AG04449 (cell line): ENCODE data around the gene H3-3A.

ENCODE experiments used
- CTCF ChIA-PET: fragments of 350-600 bp; formaldehyde crosslinking; extraction: SDS; loops from one replicate; lab custom pipeline; 2021; ENCODE audit warnings: antibody characterized with exemption; lab: Yijun Ruan, JAX
- POLR2A ChIA-PET: fragments of 400-600, 350-600 bp; formaldehyde crosslinking; extraction: SDS; loops from one replicate; lab custom pipeline; 2020; ENCODE audit warnings: antibody characterized with exemption, inconsistent platforms; lab: Yijun Ruan, JAX
- DNase-seq: peaks from one replicate; pipeline ENCODE4 v3.0.0-alpha.2; 2010; ENCODE audit warnings: low read depth, low spot score
- H3K4me3 ChIP-seq: 2 replicates; pipeline ENCODE4 v1.5.1; 2011; ENCODE audit warnings: low read depth, mild to moderate bottlenecking, control low read depth, low read length
- TF ChIP-seq, protein P1 (sequence below): IDR thresholded peaks from one replicate; pipeline ENCODE4 v1.5.1; 2011; ENCODE audit warnings: mild to moderate bottlenecking, moderate library complexity, low read length, control low read depth, inconsistent platforms; ENCODE audit not compliant: insufficient read depth; ENCODE audit errors: missing control alignments

Gene H3-3A

DNA sequence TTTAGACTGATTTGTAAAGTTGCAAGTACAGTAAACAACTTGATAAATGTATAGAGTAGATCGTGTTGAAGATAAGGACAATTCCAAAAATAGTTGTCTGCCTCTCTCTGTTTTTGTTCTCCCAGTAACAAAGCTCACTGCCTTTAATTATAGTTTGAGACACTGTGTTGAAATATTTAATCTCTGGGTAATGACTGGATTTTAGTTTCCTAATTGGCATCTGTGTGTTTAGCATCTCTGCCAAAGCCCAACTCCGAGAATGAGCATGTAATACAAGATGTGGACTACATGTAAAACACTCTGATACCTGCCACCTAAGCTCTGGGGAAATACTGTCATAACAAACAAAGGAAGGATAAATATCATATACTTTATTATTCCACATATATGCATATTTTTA, 35.7 kb upstream of the H3-3A start:
- ChIA-PET POLR2A (no interaction called here), CTCF (no interaction called here)
- no peak for DNase-seq
- no peak overlapping the region for H3K4me3 ChIP-seq
- TF ChIP-seq, protein P1, sequence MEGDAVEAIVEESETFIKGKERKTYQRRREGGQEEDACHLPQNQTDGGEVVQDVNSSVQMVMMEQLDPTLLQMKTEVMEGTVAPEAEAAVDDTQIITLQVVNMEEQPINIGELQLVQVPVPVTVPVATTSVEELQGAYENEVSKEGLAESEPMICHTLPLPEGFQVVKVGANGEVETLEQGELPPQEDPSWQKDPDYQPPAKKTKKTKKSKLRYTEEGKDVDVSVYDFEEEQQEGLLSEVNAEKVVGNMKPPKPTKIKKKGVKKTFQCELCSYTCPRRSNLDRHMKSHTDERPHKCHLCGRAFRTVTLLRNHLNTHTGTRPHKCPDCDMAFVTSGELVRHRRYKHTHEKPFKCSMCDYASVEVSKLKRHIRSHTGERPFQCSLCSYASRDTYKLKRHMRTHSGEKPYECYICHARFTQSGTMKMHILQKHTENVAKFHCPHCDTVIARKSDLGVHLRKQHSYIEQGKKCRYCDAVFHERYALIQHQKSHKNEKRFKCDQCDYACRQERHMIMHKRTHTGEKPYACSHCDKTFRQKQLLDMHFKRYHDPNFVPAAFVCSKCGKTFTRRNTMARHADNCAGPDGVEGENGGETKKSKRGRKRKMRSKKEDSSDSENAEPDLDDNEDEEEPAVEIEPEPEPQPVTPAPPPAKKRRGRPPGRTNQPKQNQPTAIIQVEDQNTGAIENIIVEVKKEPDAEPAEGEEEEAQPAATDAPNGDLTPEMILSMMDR: no peak

DNA sequence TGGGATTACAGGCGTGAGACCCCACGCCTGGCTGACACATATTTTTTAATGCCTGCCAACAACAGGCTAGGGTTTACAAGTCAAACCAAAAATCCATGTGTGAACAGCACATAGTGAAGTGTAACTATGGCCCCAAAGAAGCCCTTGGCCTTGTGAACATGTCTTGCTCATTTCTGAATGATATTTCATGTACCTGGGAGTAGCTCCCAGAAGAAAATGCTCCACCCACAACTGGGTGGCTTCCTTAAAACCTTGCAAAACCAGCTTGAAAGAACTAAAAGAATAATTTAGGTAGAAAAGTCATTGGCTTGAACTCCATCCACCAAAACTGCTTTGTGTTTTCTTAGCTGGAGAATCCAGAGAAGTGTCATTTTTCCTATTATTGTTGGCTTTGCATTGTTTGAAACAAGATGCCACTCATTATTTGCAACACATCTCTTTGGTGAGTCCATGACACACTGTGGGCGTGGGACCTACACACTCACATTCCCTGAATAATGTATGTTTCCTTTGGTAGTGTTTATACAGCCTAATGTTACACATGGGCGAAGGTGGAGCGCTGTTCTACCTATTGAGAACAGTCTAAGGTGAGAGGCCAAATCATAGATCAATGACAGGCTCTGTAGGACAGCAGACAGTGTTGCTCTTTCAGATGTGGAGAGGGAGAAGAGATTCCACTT, 34.8 kb upstream of the H3-3A start:
- no peak overlapping the region for H3K4me3 ChIP-seq
- TF ChIP-seq, protein P1: no peak
- DNase-seq: no peak
- ChIA-PET CTCF (no interaction called here), POLR2A (no interaction called here)

DNA sequence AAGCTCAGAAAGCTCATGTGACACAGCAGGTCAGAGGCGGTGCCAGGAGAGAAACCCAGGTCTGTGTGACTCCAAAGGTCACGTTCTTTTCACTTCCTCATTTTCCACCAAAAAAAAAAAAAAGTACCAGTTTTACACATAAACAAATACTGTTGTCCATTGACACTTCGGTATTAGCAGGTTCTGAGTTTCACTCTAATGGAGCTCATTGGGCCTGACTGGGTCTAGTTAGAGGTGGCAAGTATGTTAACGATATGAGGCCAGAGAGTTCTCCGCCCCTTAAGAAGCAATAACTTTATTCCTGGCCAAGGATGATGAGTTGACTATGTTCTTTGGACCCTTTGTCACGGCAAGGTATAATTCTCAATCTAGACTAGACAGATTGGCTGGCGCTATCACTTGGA, 33.4 kb upstream of the H3-3A start:
- DNase-seq: no peak
- TF ChIP-seq, protein P1: no peak
- H3K4me3 ChIP-seq: no peak overlapping the region
- ChIA-PET CTCF (interaction anchor here (0.6 to 1.2 kb wide), 3 partner anchors 34 to 215 kb away, joined by 3 read pairs; no protein-coding TSS in a partner anchor), POLR2A (no interaction called here)

DNA sequence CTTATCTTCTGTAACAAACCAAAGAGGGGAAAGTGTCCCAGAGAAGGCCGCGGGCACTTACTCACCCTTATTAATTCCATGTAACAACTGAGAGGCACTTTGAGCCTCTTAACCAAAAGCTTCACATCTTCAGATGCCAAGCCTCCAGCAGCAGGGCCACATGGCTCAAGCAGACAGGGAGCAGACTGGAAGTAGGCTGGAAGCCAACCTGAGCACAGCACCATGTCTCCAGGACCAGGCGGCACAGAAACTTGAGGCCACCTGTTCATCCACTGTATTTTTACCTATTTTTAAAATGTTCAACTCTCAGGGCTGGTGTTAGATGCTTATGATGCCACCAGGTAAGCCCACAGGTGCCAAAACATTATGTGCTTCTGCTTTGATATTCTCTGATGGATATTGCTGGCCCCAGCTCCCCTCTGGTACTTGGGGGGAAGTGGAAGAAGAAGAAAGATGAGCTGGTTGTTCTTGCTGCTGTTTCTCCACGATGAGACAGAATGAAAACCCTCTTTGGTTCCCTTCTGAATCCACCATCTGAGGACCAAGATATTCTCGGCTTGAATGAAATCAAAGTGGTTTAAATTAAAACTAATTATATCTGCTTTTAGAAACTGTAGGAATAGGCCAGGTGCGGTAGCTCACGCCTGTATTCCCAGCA, 32.8 kb upstream of the H3-3A start:
- no peak overlapping the region for H3K4me3 ChIP-seq
- TF ChIP-seq, protein P1: no peak
- CTCF ChIA-PET: interaction anchor here (0.6 kb wide), 1 partner anchor 33 kb away, joined by 3 read pairs; no protein-coding TSS in a partner anchor
- DNase-seq: no peak
- POLR2A ChIA-PET: no interaction called here

DNA sequence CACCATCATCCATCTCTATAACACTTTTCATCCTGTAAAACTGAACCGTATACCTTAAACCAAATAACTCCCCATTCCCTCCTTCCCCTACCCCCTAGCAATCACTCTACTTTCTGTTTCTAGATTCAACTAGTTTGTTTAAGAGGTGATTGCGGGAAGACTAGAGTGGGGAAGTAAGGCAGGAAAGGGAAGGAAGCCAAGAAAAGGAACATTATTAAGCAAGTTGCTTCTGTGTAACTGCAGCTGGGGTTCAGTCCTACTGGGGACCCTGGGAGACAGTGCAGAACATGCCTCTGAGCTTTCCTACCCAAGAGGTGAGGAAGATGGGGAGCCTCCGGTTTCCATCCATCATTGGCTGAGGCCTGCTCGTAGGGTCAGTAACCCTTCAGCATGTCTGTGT, 28.9 kb upstream of the H3-3A start:
- H3K4me3 ChIP-seq: no peak overlapping the region
- CTCF ChIA-PET: no interaction called here
- POLR2A ChIA-PET: no interaction called here
- TF ChIP-seq, protein P1: no peak
- no peak for DNase-seq

DNA sequence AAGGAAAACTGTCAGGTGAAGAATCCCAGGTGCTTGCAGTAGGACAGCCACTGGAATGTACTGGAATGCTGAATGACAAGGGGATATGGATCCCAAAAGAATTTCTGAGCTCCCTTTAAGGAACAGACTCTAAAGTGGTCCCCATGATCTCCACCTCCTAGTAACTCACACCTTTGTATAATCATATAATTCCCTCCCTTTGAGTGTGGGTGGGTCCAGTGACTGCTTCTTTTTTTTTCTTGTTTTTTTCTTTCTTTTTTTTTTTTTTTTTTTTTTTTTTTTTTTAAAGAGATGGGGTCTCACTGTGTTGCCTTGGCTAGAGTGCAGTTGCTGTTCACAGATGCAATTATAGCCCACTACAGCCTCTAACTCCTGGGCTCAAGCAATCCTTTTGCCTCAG, 28.5 kb upstream of the H3-3A start:
- no peak overlapping the region for H3K4me3 ChIP-seq
- ChIA-PET POLR2A (interaction anchor here (0.6 kb wide), 1 partner anchor 28 kb away, joined by 3 read pairs; the partner anchor contains the start of gene H3-3A), CTCF (interaction anchor here (0.5 to 1.0 kb wide), 2 partner anchors 29 to 559 kb away, joined by 3 read pairs; partner anchors contain the start of gene H3-3A)
- no peak for DNase-seq
- TF ChIP-seq, protein P1: no peak
